ENCODE results near the gene STYXL1.
"Not testable (repeated sequence)": the region's sequence is repeated elsewhere in the genome, so short reads cannot be mapped to it uniquely, and the experiment has no call there.

The STYXL1 gene

GRCh38 chr7:76065016-76065612 is 17.3 kb upstream of the STYXL1 start:
- DNase-seq: no peak

DNA sequence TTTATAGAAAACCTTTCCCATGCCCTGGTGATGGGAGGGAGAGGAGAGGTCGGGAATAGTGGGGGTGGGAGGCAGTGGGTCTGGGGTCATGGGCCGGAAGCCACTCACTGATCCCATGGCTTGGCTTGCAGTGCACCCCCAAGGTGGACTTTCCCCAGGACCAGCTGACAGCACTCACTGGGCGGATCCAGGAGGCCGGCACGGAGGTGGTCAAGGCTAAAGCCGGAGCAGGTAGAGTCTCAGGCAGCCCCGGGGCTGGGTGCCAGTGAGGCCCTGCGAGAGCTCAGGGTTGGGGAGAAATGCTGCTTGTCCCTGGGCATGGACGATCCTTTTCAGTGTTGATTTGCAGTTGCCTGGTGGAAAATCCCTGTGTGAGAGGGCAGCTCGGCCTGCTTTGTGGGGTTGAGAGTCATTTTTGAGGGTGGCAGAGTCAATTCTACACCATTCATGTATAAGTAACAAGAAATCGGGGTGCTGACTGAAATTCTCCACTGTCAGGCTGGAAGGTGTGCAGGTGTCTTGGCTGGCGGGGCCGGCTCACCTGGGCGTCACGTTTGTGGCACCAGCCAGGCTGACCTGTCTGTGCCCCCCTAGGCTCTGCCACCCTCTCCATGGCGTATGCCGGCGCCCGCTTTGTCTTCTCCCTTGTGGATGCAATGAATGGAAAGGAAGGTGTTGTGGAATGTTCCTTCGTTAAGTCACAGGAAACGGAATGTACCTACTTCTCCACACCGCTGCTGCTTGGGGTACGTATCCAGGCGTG is 16.6 kb upstream of the STYXL1 start:
- no peak for DNase-seq

DNA sequence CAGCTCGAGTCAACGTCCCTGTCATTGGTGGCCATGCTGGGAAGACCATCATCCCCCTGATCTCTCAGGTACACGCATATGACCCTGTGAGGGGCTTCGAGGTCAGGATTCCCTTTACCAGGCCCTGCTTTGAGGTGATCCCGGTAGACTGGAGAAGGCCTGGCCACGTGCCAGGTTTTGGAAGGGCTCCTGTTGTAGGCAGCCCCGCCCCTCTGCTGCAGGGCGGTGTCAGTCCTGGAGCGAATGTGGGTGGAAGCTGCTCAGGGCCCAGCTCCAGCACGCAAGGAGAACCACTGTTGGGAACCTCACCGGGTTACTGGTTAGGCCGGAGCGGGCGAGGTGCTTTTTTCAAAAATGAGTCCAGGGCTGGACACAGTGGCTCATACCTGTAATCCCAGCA is 15.7 kb upstream of the STYXL1 start:
- peak; percentile 57 for DNase-seq

DNA sequence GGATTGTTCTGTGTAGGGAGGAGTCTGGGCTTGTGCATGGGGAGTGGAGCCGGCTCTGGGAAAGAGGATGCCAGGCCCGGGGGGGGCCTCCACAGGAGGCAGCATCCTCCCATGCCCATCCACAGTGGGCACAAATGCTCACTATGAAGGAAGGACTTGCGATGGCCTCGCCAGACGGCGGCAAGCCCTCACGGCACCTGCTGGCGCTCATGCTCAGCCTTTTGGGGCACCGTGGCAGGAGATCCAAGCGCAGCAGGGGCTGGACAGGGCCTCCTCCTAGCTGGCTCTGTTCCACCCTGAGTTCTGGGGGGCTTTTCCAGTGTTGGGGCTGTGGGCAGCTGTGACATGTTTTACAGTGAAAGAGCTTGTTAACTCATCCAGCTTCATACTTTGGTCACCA is 15.3 kb upstream of the STYXL1 start:
- DNase-seq: no peak

- no peak for DNase-seq
Observed at GRCh38 chr7:76062254-76062653, 14.5 kb upstream of the STYXL1 start.

- no peak for DNase-seq
Observed at GRCh38 chr7:76060842-76061241, 13.0 kb upstream of the STYXL1 start.

GRCh38 chr7:76058745-76059144 is 10.9 kb upstream of the STYXL1 start:
- DNase-seq: not testable (repeated sequence)

- no peak for DNase-seq
Observed at GRCh38 chr7:76057813-76058145, 10.0 kb upstream of the STYXL1 start.

- DNase-seq: no peak
Observed at GRCh38 chr7:76057103-76057812, 9.5 kb upstream of the STYXL1 start.

- no peak for DNase-seq
Observed at GRCh38 chr7:76056241-76056640, 8.4 kb upstream of the STYXL1 start.

GRCh38 chr7:76054123-76055120 is 6.6 kb upstream of the STYXL1 start:
- DNase-seq: peak; percentile 90

DNA sequence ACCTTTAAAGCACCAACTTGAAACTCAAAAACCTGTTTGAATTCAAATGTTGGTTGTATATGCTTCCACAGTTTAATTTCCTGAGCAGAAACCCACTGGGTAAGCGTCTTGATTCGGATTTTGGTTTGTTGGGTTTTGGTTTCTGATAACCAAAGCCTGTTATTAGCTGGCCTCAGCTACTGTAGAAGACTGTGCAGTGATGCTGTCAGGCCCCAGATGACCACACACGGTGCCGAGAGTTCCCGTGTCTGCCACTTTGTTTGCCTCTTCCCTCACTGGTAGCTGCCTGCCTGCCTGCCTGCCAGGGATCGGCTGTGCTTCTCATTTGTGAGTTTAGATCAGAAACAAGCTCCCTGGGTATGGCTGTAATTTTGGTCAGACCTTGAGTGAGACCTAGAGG is 5.7 kb upstream of the STYXL1 start:
- no peak for DNase-seq

GRCh38 chr7:76052681-76053080 is 4.9 kb upstream of the STYXL1 start:
- not testable (repeated sequence) for DNase-seq

GRCh38 chr7:76051840-76052239 is 4.0 kb upstream of the STYXL1 start:
- DNase-seq: no peak

GRCh38 chr7:76050545-76050944 is 2.7 kb upstream of the STYXL1 start:
- DNase-seq: no peak

- no peak for DNase-seq
Observed at GRCh38 chr7:76049295-76049694, 1.5 kb upstream of the STYXL1 start.

DNA sequence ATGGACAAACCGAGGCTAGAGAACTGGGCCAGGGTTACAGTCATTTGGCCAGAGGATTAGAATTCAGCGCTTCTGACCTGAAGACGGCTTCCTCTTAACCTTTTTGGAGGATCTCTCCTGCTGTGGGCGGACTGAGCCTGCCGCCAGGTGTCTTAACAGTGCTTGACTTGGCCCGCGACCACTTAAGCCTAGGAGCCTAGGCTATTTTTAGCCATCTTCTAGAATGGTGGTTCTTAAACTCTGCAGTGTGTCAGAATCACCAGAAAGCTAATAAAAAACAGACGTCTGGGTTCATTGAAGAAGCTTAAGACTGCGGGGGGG is 828 bp upstream of the STYXL1 start:
- peak; percentile 69 for DNase-seq

DNA sequence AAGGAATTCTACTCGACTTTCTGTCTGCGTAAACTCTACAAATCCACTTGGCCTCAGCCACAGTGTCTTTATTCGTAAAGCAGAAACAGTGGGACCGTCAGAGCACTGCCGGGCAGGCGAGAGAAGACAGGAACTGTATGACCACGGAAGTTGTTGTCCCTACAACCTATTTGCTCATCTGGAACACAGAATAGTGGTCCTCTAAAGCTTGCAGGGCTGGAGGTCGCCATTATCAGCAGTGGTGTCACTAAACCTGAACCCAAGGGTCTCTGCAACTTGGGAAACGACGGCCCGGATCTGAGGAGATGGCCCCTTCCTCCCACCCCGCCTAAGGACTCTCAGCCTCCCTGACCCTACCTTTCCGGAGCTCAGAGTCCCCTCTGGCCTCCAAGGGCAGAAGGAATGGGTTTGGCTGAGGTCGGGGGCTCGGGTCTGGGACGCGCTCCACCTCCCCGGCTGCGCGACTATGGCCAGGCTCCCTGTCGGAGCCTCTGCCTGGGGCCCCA is 442 bp downstream of the STYXL1 start:
- DNase-seq: peak; percentile 48

DNA sequence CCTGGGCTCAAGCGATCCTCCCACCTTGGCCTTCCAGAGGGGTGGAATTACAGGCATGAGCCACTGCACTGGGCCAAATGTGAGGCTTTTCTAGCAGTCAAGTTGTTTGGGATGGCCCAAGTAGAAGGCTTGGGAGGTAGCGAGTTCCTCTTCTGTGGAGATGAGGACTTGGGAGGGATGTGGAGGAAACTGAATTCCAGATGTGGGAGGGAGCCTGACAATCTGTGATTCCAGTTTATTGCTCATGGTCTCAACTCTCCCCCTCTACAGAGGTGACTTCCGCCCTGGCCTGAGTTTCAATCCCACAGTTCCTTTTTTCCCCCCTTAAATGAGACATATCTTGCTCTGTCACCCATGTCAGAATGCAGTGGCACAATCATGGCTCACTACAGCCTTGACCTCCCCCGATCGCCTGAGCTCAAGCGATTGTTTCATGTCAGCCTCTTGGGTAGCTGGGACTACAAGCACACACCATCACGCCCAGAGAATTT is 3.4 kb downstream of the STYXL1 start:
- no peak for DNase-seq

DNA sequence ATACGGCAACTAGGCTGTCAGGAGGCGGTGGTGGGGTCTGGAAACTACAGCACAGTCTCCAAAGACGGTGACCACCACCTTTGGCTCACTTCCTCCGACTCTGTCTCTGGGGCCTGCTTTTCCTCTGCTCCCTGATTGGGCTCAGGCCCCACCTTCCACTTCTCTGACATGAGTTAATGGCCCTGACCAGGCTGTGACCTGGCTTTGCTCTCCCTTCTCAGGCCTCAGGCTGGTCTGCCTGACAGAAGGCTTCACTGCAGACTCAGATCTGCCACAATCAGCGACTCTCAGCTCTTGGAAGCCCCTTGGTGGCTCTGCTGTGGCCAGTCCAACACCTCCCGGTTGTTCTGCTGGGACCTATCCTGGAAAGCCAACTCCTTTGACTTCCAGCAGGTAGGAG is 7.7 kb downstream of the STYXL1 start:
- no peak for DNase-seq

DNA sequence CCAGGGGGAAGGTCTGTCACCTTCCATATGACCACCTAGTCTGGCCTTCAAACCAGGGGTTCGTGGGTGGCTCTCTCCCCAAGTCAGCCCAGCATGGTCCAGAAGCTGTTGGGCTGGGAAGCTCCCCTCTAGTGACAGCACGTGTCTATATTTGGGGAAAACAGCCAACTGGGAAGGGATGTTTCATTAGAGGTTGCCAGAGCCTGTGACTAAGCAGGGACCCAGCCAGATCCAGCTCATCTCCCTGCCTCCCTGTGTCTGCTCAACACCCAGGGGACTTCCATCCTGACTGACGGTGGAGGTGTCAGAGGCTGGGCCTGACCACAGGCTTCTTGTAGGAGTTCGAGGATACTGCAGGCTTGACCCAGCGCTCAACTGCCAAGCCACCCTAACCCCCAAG is 10.5 kb downstream of the STYXL1 start:
- DNase-seq: no peak

GRCh38 chr7:76031964-76032363 is 15.8 kb downstream of the STYXL1 start:
- DNase-seq: no peak

- DNase-seq: peak; percentile 48
Observed at GRCh38 chr7:76029682-76030081, 18.1 kb downstream of the STYXL1 start.
